HepG2 (cell line): Measurements from ENCODE around the gene CPEB4. TPM values are rescaled to one million over a fixed set of nuclear protein-coding genes. Genes with fewer than 3 reads are reported as not detected.

ENCODE experiments used
- ARID2 ChIP-seq: sonication (generic); formaldehyde crosslinking; IDR thresholded peaks from 2 replicates; pipeline ENCODE4 v1.8.1; 2022; ENCODE audit warnings: mild to moderate bottlenecking, missing genetic modification reagents, borderline replicate concordance
- BCL6 ChIP-seq: IDR thresholded peaks from 2 replicates; pipeline ENCODE4 v1.6.1; 2016; ENCODE audit warnings: missing genetic modification reagents, missing compliant biosample characterization
- ELF3 ChIP-seq: IDR thresholded peaks from 2 replicates; pipeline ENCODE4 v1.6.1; 2016; ENCODE audit warnings: missing genetic modification reagents, missing compliant biosample characterization
- ELF4 ChIP-seq: sonication (generic); formaldehyde crosslinking; IDR thresholded peaks from 2 replicates; pipeline ENCODE4 v1.5.0; 2020; ENCODE audit warnings: missing genetic modification reagents, mild to moderate bottlenecking, moderate library complexity, borderline replicate concordance
- FOXA3 ChIP-seq: IDR thresholded peaks from 2 replicates; pipeline ENCODE4 v1.6.1; 2016; ENCODE audit warnings: missing genetic modification reagents, missing compliant biosample characterization
- MED13 ChIP-seq: sonication (generic); formaldehyde crosslinking; IDR thresholded peaks from 2 replicates; pipeline ENCODE4 v1.5.0; 2020; ENCODE audit warnings: missing genetic modification reagents
- NCOA2 ChIP-seq: sonication (generic); formaldehyde crosslinking; IDR thresholded peaks from 2 replicates; pipeline ENCODE4 v1.8.0; 2022; ENCODE audit warnings: inconsistent platforms
- NR1H2 ChIP-seq: sonication (generic); formaldehyde crosslinking; IDR thresholded peaks from 2 replicates; pipeline ENCODE4 v1.8.1; 2022; ENCODE audit warnings: low read depth, missing genetic modification reagents, borderline replicate concordance
- PPARG ChIP-seq: conservative IDR thresholded peaks from 2 replicates; pipeline ENCODE4 v1.6.1; 2016; ENCODE audit warnings: missing biosample characterization, missing genetic modification reagents
- PRMT3 ChIP-seq: sonication (generic); formaldehyde crosslinking; IDR thresholded peaks from 2 replicates; pipeline ENCODE4 v1.8.1; 2022; ENCODE audit warnings: low read depth, mild to moderate bottlenecking, moderate library complexity, missing genetic modification reagents, borderline replicate concordance
- RARA ChIP-seq: IDR thresholded peaks from 2 replicates; pipeline ENCODE4 v1.6.1; 2016; ENCODE audit warnings: missing genetic modification reagents, missing compliant biosample characterization
- REL ChIP-seq: sonication (generic); formaldehyde crosslinking; conservative IDR thresholded peaks from 2 replicates; pipeline ENCODE4 v1.8.0; 2022; ENCODE audit warnings: mild to moderate bottlenecking, missing genetic modification reagents, moderate library complexity
- SOX5 ChIP-seq: IDR thresholded peaks from 2 replicates; pipeline ENCODE4 v1.6.1; 2016; ENCODE audit warnings: borderline replicate concordance
- THYN1 ChIP-seq: sonication (generic); formaldehyde crosslinking; IDR thresholded peaks from 2 replicates; pipeline ENCODE4 v1.8.1; 2023; ENCODE audit warnings: low read depth, mild to moderate bottlenecking, moderate library complexity, missing genetic modification reagents, borderline replicate concordance
- TRIM24 ChIP-seq: sonication (generic); formaldehyde crosslinking; IDR thresholded peaks from 2 replicates; pipeline ENCODE4 v1.8.0; 2022; ENCODE audit warnings: mild to moderate bottlenecking, missing genetic modification reagents
- U2AF2 ChIP-seq: fragments of 200-400 bp; formaldehyde crosslinking; IDR thresholded peaks from 2 replicates; pipeline ENCODE4 v1.6.1; 2017; ENCODE audit warnings: low read depth, mild to moderate bottlenecking, low read length
- ZNF12 ChIP-seq: sonication (generic); formaldehyde crosslinking; IDR thresholded peaks from 2 replicates; pipeline ENCODE4 v1.5.0; 2020; ENCODE audit warnings: missing genetic modification reagents
- ZNF17 ChIP-seq: sonication (generic); formaldehyde crosslinking; IDR thresholded peaks from 2 replicates; pipeline ENCODE4 v1.5.0; 2020; ENCODE audit warnings: mild to moderate bottlenecking, missing genetic modification reagents
- ZNF264 ChIP-seq: sonication (generic); formaldehyde crosslinking; IDR thresholded peaks from 2 replicates; pipeline ENCODE4 v1.4.0; 2020; ENCODE audit warnings: missing genetic modification reagents
- ZSCAN25 ChIP-seq: sonication (generic); formaldehyde crosslinking; IDR thresholded peaks from 2 replicates; pipeline ENCODE4 v1.8.0; 2022; ENCODE audit warnings: mild to moderate bottlenecking, missing genetic modification reagents
- polyA plus RNA-seq, 8 experiments: library from polyadenylated mRNA; depleted of rRNA in 3 of 8; stranded (reverse) in 7 of 8; unstranded in 1 of 8; fragments of >200 nt; fragmentation: Illumina TruSeq in 4 of 8; extraction: Trizol in 4 of 8; gene quantifications; 2 replicates each; pipeline versions ENCODE4 v1.2.1 to v1.2.3, GENCODE V29; 2011 to 2016; ENCODE audit warnings: low read depth in 4 of 8, missing spikeins in 1 of 8, mixed read lengths in 1 of 8; ENCODE audit not compliant: insufficient read depth in 1 of 8
- total RNA-seq, 5 experiments: library from RNA; depleted of rRNA; stranded (reverse); fragments of >200 nt; fragmentation: Illumina TruSeq; extraction: Trizol; gene quantifications; 2 replicates each; pipeline ENCODE4 v1.2.3, GENCODE V29; 2016; ENCODE audit warnings: low read depth in 1 of 5
- TF ChIP-seq, protein P1 (sequence below): sonication (generic); formaldehyde crosslinking; IDR thresholded peaks from 2 replicates; pipeline ENCODE4 v1.9.0; 2022; ENCODE audit warnings: low read depth, missing genetic modification reagents
- TF ChIP-seq, protein P2 (sequence below): sonication (generic); formaldehyde crosslinking; IDR thresholded peaks from 2 replicates; pipeline ENCODE4 v1.4.0; 2020; ENCODE audit warnings: missing genetic modification reagents
- TF ChIP-seq, protein P3 (sequence below): sonication (generic); formaldehyde crosslinking; IDR thresholded peaks from 2 replicates; pipeline ENCODE4 v1.5.1; 2020; ENCODE audit warnings: mild to moderate bottlenecking, missing genetic modification reagents, borderline replicate concordance

CPEB4 gene
- total and polyA plus RNA-seq, 2 of the 13 experiments (the other 11 are each of a cell fraction or from before 2014, with no cell fraction given), result 7.7 to 26.7 TPM

DNA sequence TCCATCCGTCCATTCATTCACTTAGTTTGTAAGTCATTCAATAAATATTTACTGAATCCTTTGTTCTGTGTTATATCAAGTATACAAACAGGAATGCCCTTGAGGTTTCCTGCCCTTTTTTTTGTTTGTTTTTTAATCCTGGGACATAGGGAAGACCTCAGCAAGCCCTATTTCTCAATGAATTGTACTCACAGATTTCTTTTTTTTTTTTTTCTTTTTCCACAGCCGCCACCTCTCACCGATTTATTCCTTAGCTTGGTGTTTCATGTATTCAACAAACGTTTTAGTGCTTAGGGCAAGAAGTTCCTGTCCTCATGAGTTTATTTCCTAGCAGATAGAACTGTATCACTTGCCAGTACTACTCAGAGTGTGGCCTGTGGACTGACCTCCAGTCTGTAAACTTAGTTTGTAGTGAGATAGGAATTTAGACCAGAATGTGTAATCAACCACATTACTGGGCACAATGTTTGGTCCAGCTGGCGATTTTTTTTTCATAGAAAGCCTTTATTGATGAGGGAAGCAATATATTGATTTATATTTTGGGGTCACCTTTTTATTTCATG, 65.5 kb downstream of the CPEB4 start (continued):
- TF ChIP-seq U2AF2 (no peak), ZSCAN25 (no peak), BCL6 (CRISPR knock-in tag) (peak; percentile 79), MED13 (CRISPR knock-in tag) (peak; percentile 22; the same call in 1 of the 2 replicates), THYN1 (CRISPR knock-in tag) (no peak), PRMT3 (CRISPR knock-in tag) (no peak), RARA (CRISPR knock-in tag) (peak; percentile 68), REL (CRISPR knock-in tag) (no peak), TRIM24 (CRISPR knock-in tag) (no peak), ARID2 (CRISPR knock-in tag) (no peak), ZNF264 (CRISPR knock-in tag) (peak; percentile 68), NCOA2 (peak; percentile 86), ZNF17 (CRISPR knock-in tag) (no peak), ELF4 (CRISPR knock-in tag) (no peak), PPARG (CRISPR knock-in tag) (peak; percentile 87), NR1H2 (CRISPR knock-in tag) (no peak), ELF3 (CRISPR knock-in tag) (0 out of 2 replicates have a peak, but pooled peaks have one; percentile 46), FOXA3 (CRISPR knock-in tag) (peak; percentile 85), SOX5 (CRISPR knock-in tag) (peak; percentile 82; the same call in 1 of the 2 replicates), ZNF12 (no peak)
- TF ChIP-seq, protein P1, sequence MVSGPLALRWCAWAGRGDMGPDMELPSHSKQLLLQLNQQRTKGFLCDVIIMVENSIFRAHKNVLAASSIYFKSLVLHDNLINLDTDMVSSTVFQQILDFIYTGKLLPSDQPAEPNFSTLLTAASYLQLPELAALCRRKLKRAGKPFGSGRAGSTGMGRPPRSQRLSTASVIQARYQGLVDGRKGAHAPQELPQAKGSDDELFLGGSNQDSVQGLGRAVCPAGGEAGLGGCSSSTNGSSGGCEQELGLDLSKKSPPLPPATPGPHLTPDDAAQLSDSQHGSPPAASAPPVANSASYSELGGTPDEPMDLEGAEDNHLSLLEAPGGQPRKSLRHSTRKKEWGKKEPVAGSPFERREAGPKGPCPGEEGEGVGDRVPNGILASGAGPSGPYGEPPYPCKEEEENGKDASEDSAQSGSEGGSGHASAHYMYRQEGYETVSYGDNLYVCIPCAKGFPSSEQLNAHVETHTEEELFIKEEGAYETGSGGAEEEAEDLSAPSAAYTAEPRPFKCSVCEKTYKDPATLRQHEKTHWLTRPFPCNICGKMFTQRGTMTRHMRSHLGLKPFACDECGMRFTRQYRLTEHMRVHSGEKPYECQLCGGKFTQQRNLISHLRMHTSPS, result no peak
- TF ChIP-seq, protein P2, sequence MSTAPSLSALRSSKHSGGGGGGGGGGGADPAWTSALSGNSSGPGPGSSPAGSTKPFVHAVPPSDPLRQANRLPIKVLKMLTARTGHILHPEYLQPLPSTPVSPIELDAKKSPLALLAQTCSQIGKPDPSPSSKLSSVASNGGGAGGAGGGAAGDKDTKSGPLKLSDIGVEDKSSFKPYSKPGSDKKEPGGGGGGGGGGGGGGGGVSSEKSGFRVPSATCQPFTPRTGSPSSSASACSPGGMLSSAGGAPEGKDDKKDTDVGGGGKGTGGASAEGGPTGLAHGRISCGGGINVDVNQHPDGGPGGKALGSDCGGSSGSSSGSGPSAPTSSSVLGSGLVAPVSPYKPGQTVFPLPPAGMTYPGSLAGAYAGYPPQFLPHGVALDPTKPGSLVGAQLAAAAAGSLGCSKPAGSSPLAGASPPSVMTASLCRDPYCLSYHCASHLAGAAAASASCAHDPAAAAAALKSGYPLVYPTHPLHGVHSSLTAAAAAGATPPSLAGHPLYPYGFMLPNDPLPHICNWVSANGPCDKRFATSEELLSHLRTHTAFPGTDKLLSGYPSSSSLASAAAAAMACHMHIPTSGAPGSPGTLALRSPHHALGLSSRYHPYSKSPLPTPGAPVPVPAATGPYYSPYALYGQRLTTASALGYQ (CRISPR knock-in tag), result peak; percentile 37; the same call in 1 of the 2 replicates
- TF ChIP-seq, protein P3, sequence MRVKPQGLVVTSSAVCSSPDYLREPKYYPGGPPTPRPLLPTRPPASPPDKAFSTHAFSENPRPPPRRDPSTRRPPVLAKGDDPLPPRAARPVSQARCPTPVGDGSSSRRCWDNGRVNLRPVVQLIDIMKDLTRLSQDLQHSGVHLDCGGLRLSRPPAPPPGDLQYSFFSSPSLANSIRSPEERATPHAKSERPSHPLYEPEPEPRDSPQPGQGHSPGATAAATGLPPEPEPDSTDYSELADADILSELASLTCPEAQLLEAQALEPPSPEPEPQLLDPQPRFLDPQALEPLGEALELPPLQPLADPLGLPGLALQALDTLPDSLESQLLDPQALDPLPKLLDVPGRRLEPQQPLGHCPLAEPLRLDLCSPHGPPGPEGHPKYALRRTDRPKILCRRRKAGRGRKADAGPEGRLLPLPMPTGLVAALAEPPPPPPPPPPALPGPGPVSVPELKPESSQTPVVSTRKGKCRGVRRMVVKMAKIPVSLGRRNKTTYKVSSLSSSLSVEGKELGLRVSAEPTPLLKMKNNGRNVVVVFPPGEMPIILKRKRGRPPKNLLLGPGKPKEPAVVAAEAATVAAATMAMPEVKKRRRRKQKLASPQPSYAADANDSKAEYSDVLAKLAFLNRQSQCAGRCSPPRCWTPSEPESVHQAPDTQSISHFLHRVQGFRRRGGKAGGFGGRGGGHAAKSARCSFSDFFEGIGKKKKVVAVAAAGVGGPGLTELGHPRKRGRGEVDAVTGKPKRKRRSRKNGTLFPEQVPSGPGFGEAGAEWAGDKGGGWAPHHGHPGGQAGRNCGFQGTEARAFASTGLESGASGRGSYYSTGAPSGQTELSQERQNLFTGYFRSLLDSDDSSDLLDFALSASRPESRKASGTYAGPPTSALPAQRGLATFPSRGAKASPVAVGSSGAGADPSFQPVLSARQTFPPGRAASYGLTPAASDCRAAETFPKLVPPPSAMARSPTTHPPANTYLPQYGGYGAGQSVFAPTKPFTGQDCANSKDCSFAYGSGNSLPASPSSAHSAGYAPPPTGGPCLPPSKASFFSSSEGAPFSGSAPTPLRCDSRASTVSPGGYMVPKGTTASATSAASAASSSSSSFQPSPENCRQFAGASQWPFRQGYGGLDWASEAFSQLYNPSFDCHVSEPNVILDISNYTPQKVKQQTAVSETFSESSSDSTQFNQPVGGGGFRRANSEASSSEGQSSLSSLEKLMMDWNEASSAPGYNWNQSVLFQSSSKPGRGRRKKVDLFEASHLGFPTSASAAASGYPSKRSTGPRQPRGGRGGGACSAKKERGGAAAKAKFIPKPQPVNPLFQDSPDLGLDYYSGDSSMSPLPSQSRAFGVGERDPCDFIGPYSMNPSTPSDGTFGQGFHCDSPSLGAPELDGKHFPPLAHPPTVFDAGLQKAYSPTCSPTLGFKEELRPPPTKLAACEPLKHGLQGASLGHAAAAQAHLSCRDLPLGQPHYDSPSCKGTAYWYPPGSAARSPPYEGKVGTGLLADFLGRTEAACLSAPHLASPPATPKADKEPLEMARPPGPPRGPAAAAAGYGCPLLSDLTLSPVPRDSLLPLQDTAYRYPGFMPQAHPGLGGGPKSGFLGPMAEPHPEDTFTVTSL (CRISPR knock-in tag), result peak; percentile 76; the same call in 1 of the 2 replicates
